T-helper 22 cell (primary cell): ENCODE data around the gene IKZF1.
"Not testable (repeated sequence)": the region's sequence is repeated elsewhere in the genome, so short reads cannot be mapped to it uniquely, and the experiment has no call there.

Experiments
- DNase-seq: peaks from one replicate; pipeline ENCODE4 v3.0.0-alpha.2; 2020; ENCODE audit warnings: low read depth

Gene IKZF1

GRCh38 chr7:50334341-50334994 lies 30.0 kb downstream of the IKZF1 start:
- no peak for DNase-seq

GRCh38 chr7:50335230-50335794 lies 30.8 kb downstream of the IKZF1 start:
- no peak for DNase-seq

- peak; percentile 82 for DNase-seq
Observed at GRCh38 chr7:50335795-50336754, 31.6 kb downstream of the IKZF1 start.

- DNase-seq, result no peak
Observed at GRCh38 chr7:50336894-50337703, 32.6 kb downstream of the IKZF1 start.

- DNase-seq, result not testable (repeated sequence)
Observed at GRCh38 chr7:50339472-50339871, 35.0 kb downstream of the IKZF1 start.

- no peak for DNase-seq
Observed at GRCh38 chr7:50339990-50340500, 35.5 kb downstream of the IKZF1 start.

GRCh38 chr7:50341724-50342123 lies 37.2 kb downstream of the IKZF1 start:
- no peak for DNase-seq

- peak; percentile 73 for DNase-seq
Observed at GRCh38 chr7:50342616-50343114, 38.1 kb downstream of the IKZF1 start.

- no peak for DNase-seq
Observed at GRCh38 chr7:50346545-50347497, 42.3 kb downstream of the IKZF1 start.

- no peak for DNase-seq
Observed at GRCh38 chr7:50347693-50348092, 43.2 kb downstream of the IKZF1 start.

GRCh38 chr7:50348469-50349162 lies 44.1 kb downstream of the IKZF1 start:
- no peak for DNase-seq

GRCh38 chr7:50349399-50349798 lies 44.9 kb downstream of the IKZF1 start:
- no peak for DNase-seq

- peak; percentile 58 for DNase-seq
Observed at GRCh38 chr7:50349963-50350944, 45.7 kb downstream of the IKZF1 start.

GRCh38 chr7:50351267-50351666 lies 46.8 kb downstream of the IKZF1 start:
- no peak for DNase-seq

GRCh38 chr7:50352282-50352681 lies 47.8 kb downstream of the IKZF1 start:
- DNase-seq, result no peak

- DNase-seq, result no peak
Observed at GRCh38 chr7:50352751-50353150, 48.2 kb downstream of the IKZF1 start.

- no peak for DNase-seq
Observed at GRCh38 chr7:50353201-50353600, 48.7 kb downstream of the IKZF1 start.

- no peak for DNase-seq
Observed at GRCh38 chr7:50353894-50354595, 49.5 kb downstream of the IKZF1 start.
